Skeletal muscle satellite cell (primary cell): ENCODE results near the gene AP1G2.

Source experiments
- H3K27me3 ChIP-seq: 2 replicates; pipeline ENCODE4 v1.7.0; 2013; ENCODE audit warnings: low read length; ENCODE audit not compliant: control insufficient read depth, insufficient read depth
- H3K36me3 ChIP-seq: 2 replicates; pipeline ENCODE4 v1.7.0; 2013; ENCODE audit warnings: mild to moderate bottlenecking, control low read depth, low read length; ENCODE audit not compliant: insufficient read depth
- H3K4me1 ChIP-seq: 2 replicates; pipeline ENCODE4 v1.7.0; 2013; ENCODE audit warnings: low read length; ENCODE audit not compliant: control insufficient read depth, insufficient read depth
- H3K4me2 ChIP-seq: 2 replicates; pipeline ENCODE4 v1.7.0; 2013; ENCODE audit warnings: mild to moderate bottlenecking, low read length
- H3K4me3 ChIP-seq: 2 replicates; pipeline ENCODE4 v1.7.0; 2013; ENCODE audit warnings: low read length
- H3K9ac ChIP-seq: 2 replicates; pipeline ENCODE4 v1.7.0; 2013; ENCODE audit warnings: mild to moderate bottlenecking, low read depth, low read length, moderate library complexity
- H3K9me3 ChIP-seq: replicated peaks from 2 replicates; pipeline ENCODE4 v1.7.0; 2013; ENCODE audit warnings: mild to moderate bottlenecking, control low read depth, low read length

Gene AP1G2

DNA sequence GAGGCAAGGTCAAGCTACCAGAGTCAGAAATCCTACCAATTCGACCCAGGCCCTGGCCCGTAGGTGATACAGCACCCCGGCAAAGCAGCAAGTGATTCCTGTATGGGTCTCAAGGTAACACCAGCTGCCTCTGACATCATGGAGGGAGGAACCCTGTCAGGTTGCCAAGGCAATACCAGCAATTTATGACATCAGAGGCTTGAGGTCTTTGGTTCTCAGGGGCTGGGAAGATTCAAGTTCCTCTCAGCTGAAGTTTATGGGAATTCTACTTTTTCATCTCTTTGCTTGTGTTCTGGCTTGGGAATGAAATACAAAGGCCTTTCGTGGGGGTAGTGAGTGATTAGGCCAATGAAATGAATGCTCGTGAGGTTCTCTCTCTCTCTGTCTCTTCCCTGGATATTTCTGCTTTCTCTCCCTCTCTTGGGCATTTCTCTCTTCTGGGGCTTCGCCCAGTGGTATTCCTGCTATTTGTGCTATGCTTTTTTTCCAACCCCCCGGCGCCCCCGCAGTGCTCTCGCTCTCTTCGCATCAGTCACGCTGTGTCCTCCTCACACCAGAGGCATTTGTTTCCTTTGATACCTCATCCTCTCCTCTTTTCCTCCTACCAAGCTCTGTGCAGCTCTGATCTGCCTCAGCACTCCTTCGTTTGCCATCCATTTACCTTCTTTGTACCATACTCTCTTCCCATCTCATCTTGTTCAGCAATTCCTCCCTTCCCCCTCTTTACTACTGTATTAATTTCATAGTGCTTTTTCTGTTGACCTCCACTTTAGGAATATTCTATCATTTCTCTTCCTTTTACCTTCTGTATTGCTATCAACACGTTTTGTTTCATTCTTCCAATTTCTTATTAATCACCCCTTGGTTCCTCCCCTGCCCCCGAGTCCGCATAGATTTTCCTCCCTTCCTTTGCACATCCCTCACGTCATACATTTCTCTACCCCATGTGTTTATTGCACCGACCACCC is 19.0 kb downstream of the AP1G2 start:
- H3K9ac ChIP-seq, result no peak overlapping the region
- H3K27me3 ChIP-seq, result peaks cover 4% of the 10 kb centered on the region
- H3K36me3 ChIP-seq, result no peaks in the 10 kb centered on the region
- H3K4me2 ChIP-seq, result peak overlapping the region; percentile 26
- H3K4me1 ChIP-seq, result peaks cover 30% of the 10 kb centered on the region
- H3K9me3 ChIP-seq, result no peaks in the 10 kb centered on the region
- no peak overlapping the region for H3K4me3 ChIP-seq

DNA sequence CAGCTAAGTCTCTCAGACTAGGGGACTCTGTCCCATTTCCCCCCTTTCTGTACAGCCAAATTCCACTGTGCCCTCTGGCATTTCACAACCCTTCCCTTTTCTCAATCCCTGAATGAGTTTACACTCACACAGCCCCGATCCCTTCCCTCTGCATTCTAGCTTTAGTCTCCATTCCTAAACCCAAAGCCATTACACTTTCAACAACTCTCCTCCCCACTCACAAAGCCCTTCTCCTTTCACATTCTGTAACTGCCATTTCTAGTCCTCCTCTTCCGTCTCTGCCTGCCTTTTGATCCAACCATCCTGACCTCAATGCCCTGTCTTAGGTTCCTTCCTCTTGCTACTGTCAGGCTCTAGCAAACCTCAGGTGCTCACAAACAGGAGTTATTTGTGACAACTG is 19.7 kb downstream of the AP1G2 start:
- Histone ChIP-seq H3K4me2 (no peak overlapping the region), H3K4me1 (peaks cover 30% of the 10 kb centered on the region), H3K4me3 (no peak overlapping the region), H3K9me3 (no peaks in the 10 kb centered on the region), H3K36me3 (no peaks in the 10 kb centered on the region), H3K27me3 (peaks cover 4% of the 10 kb centered on the region), H3K9ac (no peak overlapping the region)

GRCh38 chr14:23546450-23547035 is 21.0 kb downstream of the AP1G2 start:
- H3K9ac ChIP-seq, result no peak overlapping the region
- H3K4me3 ChIP-seq, result no peak overlapping the region
- H3K36me3 ChIP-seq, result no peaks in the 10 kb centered on the region
- no peak overlapping the region for H3K4me2 ChIP-seq
- H3K27me3 ChIP-seq, result peaks cover 4% of the 10 kb centered on the region
- H3K9me3 ChIP-seq, result no peaks in the 10 kb centered on the region
- peaks cover 26% of the 10 kb centered on the region for H3K4me1 ChIP-seq

DNA sequence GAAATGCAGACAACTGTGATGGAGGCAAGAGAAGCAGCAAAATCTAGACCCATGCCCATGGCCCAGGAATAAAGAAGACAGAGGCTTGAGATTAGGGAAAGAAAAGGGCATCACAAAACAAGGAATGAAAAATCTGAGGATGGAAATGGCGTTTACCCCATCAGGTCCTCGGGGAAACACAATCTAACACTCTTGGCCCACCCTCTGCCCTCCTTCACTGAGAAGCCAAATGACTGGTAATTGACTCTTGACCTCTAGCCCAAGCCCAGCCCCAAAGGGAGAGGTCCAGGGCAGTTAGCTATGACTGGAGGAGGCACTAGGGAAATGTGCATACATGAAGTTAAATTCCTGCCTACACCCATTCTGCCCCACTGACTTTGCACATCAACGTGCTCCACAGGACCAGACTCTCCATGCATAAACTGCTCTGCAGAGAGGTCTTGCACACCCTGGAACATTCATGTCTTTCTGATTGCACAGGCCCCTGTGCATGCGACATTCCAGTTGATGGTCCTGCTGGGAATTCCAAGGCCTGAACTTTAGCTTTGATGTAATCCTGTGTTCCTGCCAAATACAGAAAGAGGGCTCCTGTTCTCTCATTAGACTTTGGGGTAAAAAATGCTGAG is 21.7 kb downstream of the AP1G2 start:
- no peak overlapping the region for H3K9ac ChIP-seq
- peaks cover 26% of the 10 kb centered on the region for H3K4me1 ChIP-seq
- H3K4me3 ChIP-seq, result no peak overlapping the region
- H3K36me3 ChIP-seq, result no peaks in the 10 kb centered on the region
- peaks cover 4% of the 10 kb centered on the region for H3K27me3 ChIP-seq
- no peaks in the 10 kb centered on the region for H3K9me3 ChIP-seq
- no peak overlapping the region for H3K4me2 ChIP-seq

- Histone ChIP-seq H3K27me3 (no peaks in the 10 kb centered on the region), H3K4me3 (no peak overlapping the region), H3K4me2 (peak overlapping the region; percentile 17), H3K9me3 (no peaks in the 10 kb centered on the region), H3K9ac (no peak overlapping the region), H3K36me3 (no peaks in the 10 kb centered on the region), H3K4me1 (peaks cover 18% of the 10 kb centered on the region)
Measured at GRCh38 chr14:23544511-23545447, 22.8 kb downstream of the AP1G2 start.

- H3K4me2 ChIP-seq, result no peak overlapping the region
- H3K9me3 ChIP-seq, result no peaks in the 10 kb centered on the region
- no peak overlapping the region for H3K4me3 ChIP-seq
- H3K36me3 ChIP-seq, result no peaks in the 10 kb centered on the region
- H3K9ac ChIP-seq, result no peak overlapping the region
- no peaks in the 10 kb centered on the region for H3K27me3 ChIP-seq
- peaks cover 22% of the 10 kb centered on the region for H3K4me1 ChIP-seq
Measured at GRCh38 chr14:23543403-23543802, 24.2 kb downstream of the AP1G2 start.

GRCh38 chr14:23542261-23542660 is 25.3 kb downstream of the AP1G2 start:
- H3K9me3 ChIP-seq, result no peaks in the 10 kb centered on the region
- H3K27me3 ChIP-seq, result no peaks in the 10 kb centered on the region
- H3K4me1 ChIP-seq, result peaks cover 23% of the 10 kb centered on the region
- no peak overlapping the region for H3K4me3 ChIP-seq
- H3K36me3 ChIP-seq, result no peaks in the 10 kb centered on the region
- no peak overlapping the region for H3K4me2 ChIP-seq
- H3K9ac ChIP-seq, result no peak overlapping the region

- H3K4me1 ChIP-seq, result peaks cover 20% of the 10 kb centered on the region
- H3K27me3 ChIP-seq, result no peaks in the 10 kb centered on the region
- no peak overlapping the region for H3K4me3 ChIP-seq
- no peak overlapping the region for H3K4me2 ChIP-seq
- H3K36me3 ChIP-seq, result no peaks in the 10 kb centered on the region
- H3K9me3 ChIP-seq, result no peaks in the 10 kb centered on the region
- no peak overlapping the region for H3K9ac ChIP-seq
Measured at GRCh38 chr14:23540141-23540469, 27.5 kb downstream of the AP1G2 start.

GRCh38 chr14:23539248-23540140 is 28.1 kb downstream of the AP1G2 start:
- H3K36me3 ChIP-seq, result no peaks in the 10 kb centered on the region
- no peaks in the 10 kb centered on the region for H3K27me3 ChIP-seq
- no peak overlapping the region for H3K9ac ChIP-seq
- H3K4me2 ChIP-seq, result no peak overlapping the region
- H3K9me3 ChIP-seq, result no peaks in the 10 kb centered on the region
- peaks cover 14% of the 10 kb centered on the region for H3K4me1 ChIP-seq
- H3K4me3 ChIP-seq, result no peak overlapping the region

DNA sequence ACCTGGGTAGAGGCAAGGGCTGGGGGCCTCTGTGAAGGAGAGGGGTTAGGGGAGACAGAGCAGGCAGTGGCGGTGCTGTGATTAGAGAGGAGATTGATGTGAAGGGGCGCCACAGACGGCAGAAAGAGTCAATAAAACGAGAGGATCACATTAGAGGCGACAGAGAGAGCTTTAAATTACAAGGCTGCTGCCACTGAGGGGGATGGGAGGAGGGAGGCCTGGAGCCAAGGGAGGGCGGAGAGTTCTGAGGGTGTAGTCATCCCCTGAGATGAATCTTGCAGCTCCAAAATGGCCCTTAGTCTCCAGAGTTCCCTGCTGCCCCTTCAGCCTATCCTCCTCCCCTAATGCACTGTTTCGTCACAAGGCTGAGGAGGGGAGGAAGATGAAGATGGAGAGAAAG is 28.8 kb downstream of the AP1G2 start:
- H3K9ac ChIP-seq, result no peak overlapping the region
- no peaks in the 10 kb centered on the region for H3K27me3 ChIP-seq
- H3K4me3 ChIP-seq, result no peak overlapping the region
- H3K36me3 ChIP-seq, result no peaks in the 10 kb centered on the region
- H3K9me3 ChIP-seq, result no peaks in the 10 kb centered on the region
- H3K4me1 ChIP-seq, result peaks cover 11% of the 10 kb centered on the region
- no peak overlapping the region for H3K4me2 ChIP-seq
